Adrenal gland (tissue), 5 donors: ENCODE results near the gene AOC2.

ENCODE experiments used
- POLR2A ChIP-seq, 2 donors: fragments of 450-650 bp; IDR thresholded peaks; one replicate each; pipeline ENCODE4 v1.6.1; 2017; ENCODE audit warnings: antibody characterized with exemption in 2 of 2, mild to moderate bottlenecking in 2 of 2, moderate library complexity in 1 of 2
- TF ChIP-seq, protein P1 (sequence below), 6 experiments: fragments of 450-650 bp in 4 of 6; fragments of 200-600 bp in 2 of 6; sonication (generic) in 1 of 6; IDR thresholded peaks; 1 replicate in 5 of 6; 2 replicates in 1 of 6; pipeline versions ENCODE4 v1.5.1 to v1.8.0; 2016 to 2021; ENCODE audit warnings: antibody characterized with exemption in 6 of 6, mild to moderate bottlenecking in 2 of 6, moderate library complexity in 1 of 6
- donor health status: DM: no; HTN: no; CAD: no.

- TF ChIP-seq, protein P1, sequence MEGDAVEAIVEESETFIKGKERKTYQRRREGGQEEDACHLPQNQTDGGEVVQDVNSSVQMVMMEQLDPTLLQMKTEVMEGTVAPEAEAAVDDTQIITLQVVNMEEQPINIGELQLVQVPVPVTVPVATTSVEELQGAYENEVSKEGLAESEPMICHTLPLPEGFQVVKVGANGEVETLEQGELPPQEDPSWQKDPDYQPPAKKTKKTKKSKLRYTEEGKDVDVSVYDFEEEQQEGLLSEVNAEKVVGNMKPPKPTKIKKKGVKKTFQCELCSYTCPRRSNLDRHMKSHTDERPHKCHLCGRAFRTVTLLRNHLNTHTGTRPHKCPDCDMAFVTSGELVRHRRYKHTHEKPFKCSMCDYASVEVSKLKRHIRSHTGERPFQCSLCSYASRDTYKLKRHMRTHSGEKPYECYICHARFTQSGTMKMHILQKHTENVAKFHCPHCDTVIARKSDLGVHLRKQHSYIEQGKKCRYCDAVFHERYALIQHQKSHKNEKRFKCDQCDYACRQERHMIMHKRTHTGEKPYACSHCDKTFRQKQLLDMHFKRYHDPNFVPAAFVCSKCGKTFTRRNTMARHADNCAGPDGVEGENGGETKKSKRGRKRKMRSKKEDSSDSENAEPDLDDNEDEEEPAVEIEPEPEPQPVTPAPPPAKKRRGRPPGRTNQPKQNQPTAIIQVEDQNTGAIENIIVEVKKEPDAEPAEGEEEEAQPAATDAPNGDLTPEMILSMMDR (IDR thresholded peaks at IDR 0.05) = no peak
- no peak for TF ChIP-seq POLR2A (IDR thresholded peaks at IDR 0.05)
These were observed 23.2 kb upstream of the AOC2 start for GRCh38 chr17:42821176-42821575.
